HG03025 (cell line): ENCODE measurements around the gene SLC35A1.
A peak's percentile ranks its signal among the peaks of the same experiment; 100 is the strongest.

Experiments
- ATAC-seq: cut with Tn5 transposase; IDR thresholded peaks from one replicate; pipeline ENCODE4 v1.9.1; 2021; ENCODE audit warnings: mild to moderate bottlenecking, moderate library complexity; ENCODE audit not compliant: unreplicated experiment, low FRiP score

Gene SLC35A1

DNA sequence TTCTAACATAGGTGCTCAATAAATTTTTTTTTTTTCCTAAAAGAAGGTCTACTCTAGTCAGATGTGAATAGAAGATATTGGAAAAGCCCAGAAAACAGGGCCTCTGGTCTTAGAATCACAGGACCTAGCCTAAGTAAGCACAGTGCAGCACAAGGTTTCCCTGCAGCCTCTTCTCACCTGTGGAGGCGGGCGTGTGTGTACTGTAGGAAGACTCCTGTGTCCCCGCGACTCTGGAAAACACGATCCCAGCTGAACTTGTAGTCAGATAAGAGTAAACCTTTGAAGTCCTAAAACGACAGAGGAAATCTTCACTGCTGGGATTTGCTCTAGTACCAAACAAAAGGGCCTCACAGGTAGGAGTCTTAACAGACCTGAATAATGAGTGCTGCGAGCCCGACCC, 45.7 kb downstream of the SLC35A1 start:
- ATAC-seq = no peak

DNA sequence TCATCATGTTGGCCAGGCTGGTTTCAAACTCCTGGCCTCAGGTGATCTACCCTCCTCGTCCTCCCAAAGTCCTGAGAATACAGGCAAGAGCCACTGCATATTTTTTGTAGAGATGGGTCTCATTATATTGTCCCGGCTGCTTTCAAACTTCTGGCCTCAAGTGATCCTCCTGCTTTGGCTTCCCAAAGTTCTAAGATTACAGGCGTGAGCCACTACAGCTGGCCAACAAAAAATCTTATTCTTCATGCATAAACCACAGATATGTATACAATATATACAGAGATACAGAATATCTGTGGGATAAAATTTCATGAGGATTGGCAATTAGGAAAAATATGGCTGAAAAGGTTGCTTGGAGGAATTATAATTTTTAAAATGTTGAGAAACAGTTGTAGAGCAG, 49.9 kb downstream of the SLC35A1 start:
- ATAC-seq = no peak

DNA sequence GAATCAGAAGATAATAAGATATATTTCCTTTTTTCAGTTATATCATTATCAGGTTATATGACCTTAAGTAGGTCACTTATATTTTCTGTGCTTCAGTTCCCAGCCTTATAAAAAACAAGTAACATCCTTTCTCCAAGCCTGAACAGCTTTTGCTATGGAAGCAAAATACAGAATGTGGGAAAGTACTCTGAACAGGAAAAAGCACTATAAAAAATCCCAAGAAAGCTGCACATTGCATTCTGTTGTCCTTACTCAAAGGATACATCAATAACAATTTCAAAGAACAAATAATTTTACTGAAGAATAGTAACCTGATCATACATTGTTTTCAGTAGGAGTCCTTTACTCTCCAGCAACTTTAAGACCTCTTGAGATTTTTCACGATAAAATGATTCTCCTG, 56.4 kb downstream of the SLC35A1 start:
- ATAC-seq = no peak

DNA sequence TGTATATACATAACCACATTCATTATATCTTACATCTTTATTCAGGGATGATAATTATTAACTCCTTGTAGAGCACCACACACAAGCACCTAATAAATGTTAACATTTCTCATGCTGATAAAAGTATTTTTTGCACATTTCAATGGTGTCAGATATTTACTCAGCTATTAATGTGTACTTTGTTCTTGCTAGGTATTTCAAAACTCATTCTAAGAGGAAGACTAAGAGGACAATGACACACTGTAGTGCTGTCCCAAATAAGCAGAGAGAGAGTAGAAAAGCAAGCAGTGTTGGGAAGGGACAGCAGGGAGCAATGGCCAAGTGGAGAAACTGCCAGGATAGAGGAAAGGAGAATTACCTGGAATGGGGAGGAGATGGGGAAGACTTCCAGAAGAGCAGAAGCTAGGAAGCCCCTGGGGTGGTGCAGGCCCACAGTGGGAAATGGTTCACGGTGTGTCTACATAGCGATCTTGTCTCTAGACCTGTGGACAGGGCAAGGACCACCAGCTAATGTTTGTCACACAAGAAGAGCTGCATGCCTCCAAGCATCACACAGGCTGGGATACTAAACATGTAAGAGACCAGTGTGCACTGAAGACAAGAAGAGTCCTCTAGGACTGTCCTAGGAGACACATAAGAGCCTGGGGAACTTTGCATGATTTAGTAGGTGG, 61.7 kb downstream of the SLC35A1 start:
- no peak for ATAC-seq

DNA sequence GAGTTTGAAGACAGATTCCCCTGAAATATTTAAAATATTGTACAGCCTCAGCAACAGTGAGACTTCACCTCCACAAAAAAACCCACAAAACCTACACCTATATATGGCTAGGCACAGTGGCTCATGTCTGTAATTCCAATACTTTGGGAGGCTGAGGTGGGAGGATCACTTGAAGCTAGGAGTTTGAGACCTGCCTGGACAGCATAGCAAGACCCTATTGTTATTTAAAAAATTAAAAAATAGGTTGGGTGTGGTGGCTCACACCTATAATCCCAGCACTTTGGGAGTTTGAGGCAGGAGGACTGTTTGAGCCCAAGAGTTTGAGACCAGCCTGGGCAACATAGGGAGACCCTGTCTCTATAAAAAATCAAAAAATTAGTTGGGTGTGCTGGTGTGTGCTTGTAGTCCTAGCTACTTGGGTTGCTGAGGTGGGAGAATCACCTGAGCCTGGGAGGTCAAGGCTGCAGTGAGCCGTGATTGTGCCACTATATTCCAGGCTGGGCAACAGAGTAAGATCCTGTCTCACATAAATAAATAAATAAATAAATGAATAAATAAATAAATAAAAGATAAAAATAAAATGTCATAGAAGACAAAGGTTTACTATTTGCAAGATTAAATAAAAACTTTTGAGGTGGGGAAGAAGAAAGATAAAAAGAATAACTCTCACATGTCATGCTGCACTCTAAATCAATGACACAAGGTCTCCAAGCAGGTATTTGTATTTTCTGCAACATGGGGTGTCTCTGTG, 65.9 kb downstream of the SLC35A1 start:
- no peak for ATAC-seq

DNA sequence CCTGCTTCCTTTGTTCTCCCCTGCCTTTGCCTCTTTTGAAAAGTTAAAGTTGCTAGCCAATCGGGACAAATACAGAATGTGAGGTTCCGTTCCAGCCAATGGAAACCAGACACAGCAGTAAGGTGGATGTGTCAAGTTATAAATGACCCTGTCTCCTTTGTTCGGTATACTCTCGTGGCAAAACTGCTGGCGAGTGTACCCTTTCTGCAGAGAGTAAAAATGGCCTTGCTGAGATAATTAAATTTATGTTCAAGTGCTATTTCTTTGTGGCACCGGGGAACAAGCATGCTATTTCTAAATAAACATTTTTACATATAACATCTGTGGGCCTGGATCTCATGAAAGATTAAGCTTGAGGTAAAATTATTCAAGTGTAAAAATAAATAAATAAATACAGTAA, 66.8 kb downstream of the SLC35A1 start:
- ATAC-seq = no peak

DNA sequence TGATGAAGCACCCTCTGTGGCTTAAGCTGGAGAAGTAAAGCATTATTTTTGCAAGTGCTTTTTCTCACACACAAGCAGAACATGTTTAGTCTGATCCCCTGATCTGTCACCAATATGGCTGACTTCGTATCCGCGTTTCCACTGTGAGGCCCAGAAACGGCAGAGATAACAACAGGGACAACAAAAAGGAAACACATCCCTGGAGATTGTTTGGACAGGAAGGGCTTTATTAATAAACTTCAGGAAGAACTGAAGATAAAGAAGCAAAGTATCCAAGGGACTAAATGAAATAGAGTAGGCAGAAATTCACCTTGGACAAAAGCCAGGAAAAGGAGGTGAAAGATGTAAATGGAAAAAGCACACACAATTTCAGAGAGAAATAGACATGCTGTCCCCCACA, 67.8 kb downstream of the SLC35A1 start:
- no peak for ATAC-seq

DNA sequence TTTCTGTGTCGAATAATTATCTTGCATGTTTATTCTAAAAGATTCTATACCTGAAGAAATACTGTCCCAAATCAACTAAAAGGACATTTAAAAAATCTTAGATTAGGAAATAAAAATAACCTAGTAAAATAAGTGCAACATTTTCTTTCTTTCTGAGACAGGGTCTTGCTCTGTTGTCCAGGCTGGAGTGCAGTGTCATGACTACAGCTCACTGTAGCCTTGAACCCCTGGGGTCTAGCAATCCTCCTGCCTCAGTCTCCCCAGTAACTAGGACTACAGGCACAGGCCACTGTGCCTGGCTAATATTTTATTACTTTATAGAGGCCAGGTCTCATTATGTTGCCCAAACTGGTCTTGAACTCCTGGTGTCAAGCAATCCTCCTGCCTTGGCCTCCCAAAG, 68.3 kb downstream of the SLC35A1 start:
- no peak for ATAC-seq

DNA sequence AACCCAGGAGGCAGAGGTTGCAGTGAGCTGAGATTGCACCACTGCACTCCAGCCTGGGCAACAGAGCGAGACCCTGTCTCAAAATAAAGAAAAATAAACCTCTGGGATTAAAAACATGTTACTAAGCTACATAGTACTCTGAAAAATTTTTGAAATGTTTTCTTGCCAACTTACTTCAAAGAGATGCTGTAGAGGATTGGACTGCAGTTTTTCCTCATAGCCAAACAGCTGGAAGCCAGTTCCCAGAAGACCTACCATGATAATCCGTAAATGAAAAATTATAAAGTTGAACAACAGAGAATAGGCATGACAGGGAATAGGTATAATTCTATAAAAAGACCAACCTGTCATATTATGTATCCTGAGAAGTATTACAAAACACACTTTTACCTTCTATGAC, 69.0 kb downstream of the SLC35A1 start:
- no peak for ATAC-seq

DNA sequence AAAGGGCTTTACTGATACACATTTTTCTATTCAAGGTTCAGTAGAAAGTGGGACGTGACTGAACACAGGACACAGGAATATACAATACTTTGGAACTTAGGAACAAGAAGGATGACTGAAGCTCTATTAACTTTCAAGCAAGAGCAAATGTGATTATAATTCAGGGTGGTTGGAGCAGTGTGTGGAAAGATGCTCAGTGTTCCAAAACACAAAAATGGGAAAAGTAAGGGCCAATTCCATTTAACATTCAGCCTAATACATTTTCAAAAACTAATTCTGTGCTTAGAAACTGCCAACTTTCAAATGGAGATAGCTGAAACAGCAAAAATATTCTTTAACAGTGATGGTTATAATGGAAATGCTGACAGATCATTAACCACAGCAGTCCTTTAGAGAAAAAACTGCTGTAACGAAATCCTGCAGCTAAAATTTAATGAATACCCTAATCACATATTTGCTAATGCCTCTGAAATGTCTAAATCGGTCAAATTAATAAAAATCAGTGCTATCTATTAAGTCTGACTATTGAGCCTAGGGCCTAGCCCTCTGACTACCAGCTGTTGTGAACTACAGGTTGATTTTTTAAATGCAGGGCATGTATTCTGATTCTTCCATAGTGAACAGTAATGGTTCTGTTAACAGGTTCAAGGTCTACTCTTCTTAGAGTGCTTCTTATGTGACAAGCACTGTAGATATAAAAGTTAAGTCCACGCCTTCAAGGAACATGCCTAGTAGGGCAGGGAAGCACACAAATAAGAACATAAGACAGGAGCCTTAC, 71.1 kb downstream of the SLC35A1 start:
- ATAC-seq = no peak

DNA sequence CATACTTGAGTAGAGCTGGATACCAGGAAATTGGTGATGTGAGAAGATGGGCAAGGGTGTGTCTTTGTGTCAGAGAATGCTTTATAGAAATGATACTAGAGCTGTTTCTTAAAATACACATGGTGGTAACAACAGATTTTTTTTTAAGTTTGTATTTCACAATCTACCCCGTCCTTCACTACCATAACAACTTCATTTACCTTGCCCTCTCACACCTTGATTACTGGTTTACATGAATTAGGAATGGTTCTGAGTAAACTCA, 71.6 kb downstream of the SLC35A1 start:
- peak; percentile 71 for ATAC-seq

DNA sequence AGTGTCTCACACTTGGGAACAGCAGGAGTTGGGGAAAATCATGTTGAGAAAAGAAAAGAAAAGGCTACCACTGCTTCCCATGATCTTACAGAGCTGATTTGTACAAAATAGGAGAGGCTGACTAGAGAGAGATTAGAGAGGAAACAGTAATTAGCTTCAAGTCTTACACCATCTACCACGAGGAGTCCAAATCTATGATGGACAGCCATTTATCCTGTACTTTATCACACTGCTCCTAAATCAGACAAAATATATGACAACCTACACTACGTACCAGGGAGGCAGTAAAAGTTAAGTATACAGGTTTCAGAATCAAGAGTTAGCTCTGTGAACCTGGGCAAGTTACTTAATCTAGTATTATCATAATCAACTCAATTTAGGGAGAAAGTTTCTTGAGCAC, 79.0 kb downstream of the SLC35A1 start:
- ATAC-seq = no peak

DNA sequence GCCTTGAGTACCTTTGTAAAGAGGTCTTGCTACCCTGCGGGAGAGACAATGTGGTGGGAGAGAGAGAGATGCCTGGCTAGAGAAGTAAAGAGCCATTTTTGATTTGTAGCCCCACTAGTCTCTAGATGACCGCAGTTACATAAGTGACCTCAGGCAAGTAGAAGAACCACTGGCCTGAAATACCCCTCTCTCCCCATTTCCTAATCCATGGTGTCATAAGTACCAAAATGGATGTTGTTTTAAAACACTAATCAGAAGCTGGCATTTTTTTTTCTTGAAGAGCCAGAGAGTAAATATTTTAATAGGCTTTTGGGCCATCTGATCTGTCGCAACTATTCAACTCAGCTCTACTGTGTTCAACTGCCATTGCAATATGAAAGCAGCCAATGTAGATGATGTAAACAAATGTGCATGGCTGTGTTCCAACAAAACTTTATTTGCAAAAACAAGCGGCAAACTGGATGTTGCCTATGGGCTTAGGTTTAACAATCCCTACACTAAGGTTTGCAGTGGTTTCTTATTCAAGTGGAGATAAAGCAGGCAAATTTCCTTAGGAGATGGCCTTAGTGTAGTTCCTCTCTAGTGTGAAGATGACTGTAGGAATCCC, 80.5 kb downstream of the SLC35A1 start:
- ATAC-seq = no peak

DNA sequence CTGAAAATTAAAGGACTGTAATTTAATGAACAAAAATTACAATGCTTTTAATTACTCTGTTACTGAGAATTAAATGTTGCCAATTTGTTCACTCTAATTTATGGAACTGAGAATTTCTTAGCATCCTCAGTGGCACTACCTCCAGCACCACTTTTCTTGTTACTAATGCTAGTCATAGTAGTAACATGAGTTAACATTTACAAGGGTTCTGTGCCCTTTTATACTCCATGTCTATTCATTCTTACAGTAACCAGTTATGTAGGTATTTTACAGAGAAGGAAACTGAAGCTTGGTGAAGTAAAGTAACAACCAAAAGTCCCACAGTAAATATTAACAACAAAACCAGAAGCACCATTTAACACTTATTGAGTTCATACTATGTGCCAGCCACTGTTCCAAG, 82.7 kb downstream of the SLC35A1 start:
- ATAC-seq = no peak

DNA sequence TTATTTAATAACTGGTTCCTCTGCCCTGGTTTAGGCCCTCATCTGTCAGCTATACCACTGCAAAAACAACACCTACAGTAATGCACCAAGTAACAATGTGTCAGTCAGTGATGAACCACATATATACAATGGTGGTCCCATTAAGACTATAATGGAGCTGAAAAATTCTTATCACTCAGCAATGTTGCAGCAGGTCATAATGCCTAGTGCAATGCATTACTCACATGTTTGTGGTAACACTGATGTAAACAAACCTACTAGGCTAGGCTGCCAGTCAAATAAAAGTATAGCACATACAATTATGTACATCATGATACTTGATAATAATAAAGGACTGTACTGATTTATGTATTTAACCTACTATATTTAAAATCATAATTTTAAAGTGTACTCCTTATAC, 85.7 kb downstream of the SLC35A1 start:
- no peak for ATAC-seq

DNA sequence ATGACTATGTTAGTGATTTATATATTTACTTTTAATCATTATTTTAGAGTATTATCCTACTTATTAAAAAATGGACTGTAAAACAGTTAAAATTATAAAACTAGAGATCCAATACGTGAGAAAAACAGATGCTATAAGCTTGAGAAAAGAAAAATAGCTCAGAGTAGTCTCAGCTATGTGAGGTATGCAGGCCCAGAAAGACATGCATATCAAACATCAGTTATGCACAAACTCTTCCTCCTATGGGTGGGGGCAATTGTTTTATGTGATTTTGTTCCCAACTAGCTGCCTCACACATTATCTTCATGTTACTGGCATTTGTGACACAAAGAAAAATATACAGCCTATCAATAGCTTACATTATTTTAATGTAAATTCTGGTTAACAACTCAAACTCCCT, 88.2 kb downstream of the SLC35A1 start:
- ATAC-seq = no peak
